HCT116 (cell line): ENCODE measurements around the gene RIMBP2. TPM values are rescaled to one million over a fixed set of nuclear protein-coding genes. Genes with fewer than 3 reads are reported as not detected.

ENCODE experiments used
- ATAC-seq: fragments of 200-7000 bp; cut with Tn5 transposase; 2 replicates; pipeline ENCODE4 v1.9.1; 2020; ENCODE audit warnings: mild to moderate bottlenecking, moderate library complexity
- BruUV-seq: library from RNA; stranded (reverse); fragments of 400-500 nt; replicated peaks from 2 replicates; lab custom pipeline; 2021; lab: Mats Ljungman, UMichigan
- CTCF ChIA-PET: fragments of 300-600 bp; sonication (Branson Sonifier 250); formaldehyde crosslinking; loops from one replicate; lab custom pipeline; 2021; ENCODE audit warnings: antibody characterized with exemption; lab: Charles Lee
- POLR2A ChIA-PET: fragments of 300-600, 350-600 bp; sonication (Branson Sonifier 250); formaldehyde crosslinking; loops from one replicate; lab custom pipeline; 2021; ENCODE audit warnings: antibody characterized with exemption; lab: Charles Lee
- RAD21 ChIA-PET, 2 experiments: fragments of 300-600 bp; sonication (Branson Sonifier 250); formaldehyde crosslinking; loops; one replicate each; lab custom pipeline; 2023; ENCODE audit warnings: low total read pairs in 2 of 2; ENCODE audit not compliant: uncharacterized antibody in 2 of 2, unreplicated experiment in 2 of 2, low non-redundant PET in 1 of 2; lab: Charles Lee
- DNase-seq: peaks from one replicate; pipeline ENCODE4 v3.0.0-alpha.2; 2010; ENCODE audit warnings: low read depth, low spot score
- H2AFZ ChIP-seq: fragments of 200-600 bp; shearing (Covaris generic), sonication (generic); 2 replicates; pipeline ENCODE4 v1.6.1; 2017; ENCODE audit warnings: low read depth, mixed run types, mixed read lengths, antibody characterized with exemption, low read length; ENCODE audit not compliant: poor library complexity, severe bottlenecking
- H3K27ac ChIP-seq: 2 replicates; pipeline ENCODE4 v1.5.1; 2012; ENCODE audit warnings: low read depth, low read length
- H3K27me3 ChIP-seq: fragments of 200-600 bp; sonication (generic); 2 replicates; pipeline ENCODE4 v1.6.1; 2016; ENCODE audit warnings: mixed run types, low read length, mixed read lengths; ENCODE audit not compliant: insufficient read depth
- H3K36me3 ChIP-seq, 2 experiments: fragments of 200-500 bp in 1 of 2; fragments of 200-600 bp in 1 of 2; sonication (Bioruptor generic) in 1 of 2; sonication (generic) in 1 of 2; 2 replicates each; pipeline versions ENCODE4 v1.5.1 to v1.6.1; 2014 to 2016; ENCODE audit warnings: low read length in 2 of 2, inconsistent platforms in 1 of 2, mixed read lengths in 1 of 2, mixed run types in 1 of 2; ENCODE audit not compliant: insufficient read depth in 2 of 2, control insufficient read depth in 1 of 2
- H3K4me1 ChIP-seq, 2 experiments: fragments of 200-600 bp in 1 of 2; sonication (generic) in 1 of 2; 2 replicates each; pipeline versions ENCODE4 v1.5.1 to v1.6.1; 2012 to 2017; ENCODE audit warnings: low read length in 2 of 2, inconsistent platforms in 1 of 2, mild to moderate bottlenecking in 1 of 2, mixed read lengths in 1 of 2, mixed run types in 1 of 2, moderate library complexity in 1 of 2; ENCODE audit not compliant: insufficient read depth in 2 of 2, control insufficient read depth in 1 of 2
- H3K4me2 ChIP-seq: fragments of 200-600 bp; sonication (generic); 2 replicates; pipeline ENCODE4 v1.6.1; 2017; ENCODE audit warnings: mixed run types, low read length, mixed read lengths
- H3K4me3 ChIP-seq, 2 experiments: fragments of 200-600 bp in 1 of 2; sonication (generic) in 1 of 2; replicated peaks in 1 of 2; 2 replicates each; pipeline ENCODE4 v1.5.1; 2011 to 2016; ENCODE audit warnings: low read length in 2 of 2, control low read depth in 1 of 2, low read depth in 1 of 2, mild to moderate bottlenecking in 1 of 2, mixed read lengths in 1 of 2, mixed run types in 1 of 2
- H3K79me2 ChIP-seq: fragments of 200-600 bp; sonication (generic); 2 replicates; pipeline ENCODE4 v1.6.1; 2017; ENCODE audit warnings: mild to moderate bottlenecking, mixed run types, low read length, moderate library complexity, mixed read lengths; ENCODE audit not compliant: insufficient read depth
- H3K9ac ChIP-seq: fragments of 200-600 bp; sonication (generic); 2 replicates; pipeline ENCODE4 v1.6.1; 2016; ENCODE audit warnings: low read length, mixed read lengths
- H3K9me2 ChIP-seq: fragments of 200-600 bp; sonication (generic), shearing (Covaris generic); 2 replicates; pipeline ENCODE4 v1.6.1; 2017; ENCODE audit warnings: mixed run types, mild to moderate bottlenecking, moderate library complexity; ENCODE audit not compliant: insufficient read depth
- H3K9me3 ChIP-seq, 2 experiments: fragments of 200-500 bp in 1 of 2; fragments of 200-600 bp in 1 of 2; sonication (Bioruptor generic) in 1 of 2; sonication (generic) in 1 of 2; 2 replicates each; pipeline ENCODE4 v1.6.1; 2014 to 2017; ENCODE audit warnings: low read length in 2 of 2, mixed read lengths in 2 of 2, inconsistent platforms in 1 of 2, low read depth in 1 of 2, mild to moderate bottlenecking in 1 of 2, mixed run types in 1 of 2, moderate library complexity in 1 of 2; ENCODE audit not compliant: control insufficient read depth in 1 of 2, insufficient read depth in 1 of 2
- H4K20me1 ChIP-seq: fragments of 200-600 bp; sonication (generic), shearing (Covaris generic); 2 replicates; pipeline ENCODE4 v1.6.1; 2017; ENCODE audit warnings: mixed run types, mild to moderate bottlenecking, moderate library complexity; ENCODE audit not compliant: insufficient read depth
- CBX3 ChIP-seq: IDR thresholded peaks from 2 replicates; pipeline ENCODE4 v1.6.1; 2012; ENCODE audit warnings: low read depth
- CEBPB ChIP-seq: IDR thresholded peaks from 2 replicates; pipeline ENCODE4 v1.6.1; 2012; ENCODE audit warnings: low read depth
- EGR1 ChIP-seq: IDR thresholded peaks from 2 replicates; pipeline ENCODE4 v1.6.1; 2012; ENCODE audit warnings: low read depth
- ELF1 ChIP-seq: IDR thresholded peaks from 2 replicates; pipeline ENCODE4 v1.6.1; 2012; ENCODE audit warnings: low read depth, borderline replicate concordance
- FOSL1 ChIP-seq: IDR thresholded peaks from 2 replicates; pipeline ENCODE4 v1.6.1; 2012; ENCODE audit warnings: low read depth
- JUND ChIP-seq: IDR thresholded peaks from 2 replicates; pipeline ENCODE4 v1.6.1; 2012
- MAX ChIP-seq: IDR thresholded peaks from 2 replicates; pipeline ENCODE4 v1.6.1; 2012
- POLR2A ChIP-seq: IDR thresholded peaks from 2 replicates; pipeline ENCODE4 v1.7.0; 2011; ENCODE audit warnings: borderline replicate concordance; ENCODE audit not compliant: insufficient read depth, insufficient read length; ENCODE audit errors: extremely low read depth
- POLR2AphosphoS5 ChIP-seq: IDR thresholded peaks from 2 replicates; pipeline ENCODE4 v1.6.1; 2011; ENCODE audit warnings: mild to moderate bottlenecking, low read depth, low read length, moderate library complexity
- RAD21 ChIP-seq: IDR thresholded peaks from 2 replicates; pipeline ENCODE4 v1.6.1; 2012; ENCODE audit warnings: low read depth, mild to moderate bottlenecking
- REST ChIP-seq: IDR thresholded peaks from 2 replicates; pipeline ENCODE4 v1.6.1; 2012; ENCODE audit warnings: low read depth
- SIN3A ChIP-seq: IDR thresholded peaks from 2 replicates; pipeline ENCODE4 v1.6.1; 2012; ENCODE audit warnings: low read depth
- SP1 ChIP-seq: IDR thresholded peaks from 2 replicates; pipeline ENCODE4 v1.6.1; 2012; ENCODE audit warnings: low read depth
- SRF ChIP-seq: IDR thresholded peaks from 2 replicates; pipeline ENCODE4 v1.6.1; 2012; ENCODE audit warnings: low read depth
- YY1 ChIP-seq: IDR thresholded peaks from 2 replicates; pipeline ENCODE4 v1.6.1; 2011; ENCODE audit warnings: low read length, low read depth, moderate library complexity, mild to moderate bottlenecking; ENCODE audit not compliant: insufficient replicate concordance; ENCODE audit errors: extremely low read depth
- ZFX ChIP-seq: fragments of 450-650 bp; IDR thresholded peaks from 2 replicates; pipeline ENCODE4 v1.6.1; 2017
- ZNF274 ChIP-seq: fragments of 200-500 bp; sonication (Bioruptor generic); IDR thresholded peaks from 2 replicates; pipeline ENCODE4 v1.6.1; 2014; ENCODE audit warnings: mild to moderate bottlenecking, low read depth, low read length, inconsistent platforms
- intact Hi-C: fragments of 100-400 bp; cut with micrococcal nuclease; formaldehyde crosslinking; loops from 2 replicates; pipeline ENCODE4 v1.10.0; 2022
- total RNA-seq: library from RNA; stranded (reverse); gene quantifications from one replicate; pipeline ENCODE4 v1.2.1, GENCODE V29; 2021; ENCODE audit not compliant: unreplicated experiment
- TF ChIP-seq, protein P1 (sequence below): IDR thresholded peaks from 2 replicates; pipeline ENCODE4 v1.6.1; 2012
- TF ChIP-seq, protein P2 (sequence below): IDR thresholded peaks from 2 replicates; pipeline ENCODE4 v1.6.1; 2011; ENCODE audit warnings: mild to moderate bottlenecking, low read length, moderate library complexity; ENCODE audit not compliant: insufficient replicate concordance; ENCODE audit errors: extremely low read depth

Gene RIMBP2
- total RNA-seq, 1 experiment from 2014 or later, result not detected

GRCh38 chr12:130478786-130479185 is 237.3 kb downstream of the RIMBP2 start:
- ChIA-PET RAD21 (no interaction called here), POLR2A (no interaction called here), CTCF (no interaction called here)
- no peak overlapping the region for H2AFZ ChIP-seq
- H3K4me1 ChIP-seq, result no peaks in the 10 kb centered on the region
- no peaks in the 10 kb centered on the region for H3K79me2 ChIP-seq
- no peak overlapping the region for H3K4me3 ChIP-seq
- H3K9me2 ChIP-seq, result no peaks in the 10 kb centered on the region
- 0 out of 2 replicates have a peak, but pooled peaks cover 4% of the 10 kb centered on the region for H3K27me3 ChIP-seq
- H4K20me1 ChIP-seq, result no peaks in the 10 kb centered on the region
- no peak for ATAC-seq
- H3K27ac ChIP-seq, result no peak overlapping the region
- H3K9ac ChIP-seq, result no peak overlapping the region
- no peak overlapping the region for H3K4me2 ChIP-seq
- BruUV-seq, result no TSS peak
- no peaks in the 10 kb centered on the region for H3K9me3 ChIP-seq
- intact Hi-C loops, result no loop called here
- no peak for DNase-seq
- no peaks in the 10 kb centered on the region for H3K36me3 ChIP-seq
- TF ChIP-seq, protein P1, sequence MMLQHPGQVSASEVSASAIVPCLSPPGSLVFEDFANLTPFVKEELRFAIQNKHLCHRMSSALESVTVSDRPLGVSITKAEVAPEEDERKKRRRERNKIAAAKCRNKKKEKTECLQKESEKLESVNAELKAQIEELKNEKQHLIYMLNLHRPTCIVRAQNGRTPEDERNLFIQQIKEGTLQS, result no peak
- no peak for TF ChIP-seq SIN3A
- no peak for TF ChIP-seq EGR1
- no peak for TF ChIP-seq SP1
- TF ChIP-seq REST, result no peak
- no peak for TF ChIP-seq JUND
- TF ChIP-seq, protein P2, sequence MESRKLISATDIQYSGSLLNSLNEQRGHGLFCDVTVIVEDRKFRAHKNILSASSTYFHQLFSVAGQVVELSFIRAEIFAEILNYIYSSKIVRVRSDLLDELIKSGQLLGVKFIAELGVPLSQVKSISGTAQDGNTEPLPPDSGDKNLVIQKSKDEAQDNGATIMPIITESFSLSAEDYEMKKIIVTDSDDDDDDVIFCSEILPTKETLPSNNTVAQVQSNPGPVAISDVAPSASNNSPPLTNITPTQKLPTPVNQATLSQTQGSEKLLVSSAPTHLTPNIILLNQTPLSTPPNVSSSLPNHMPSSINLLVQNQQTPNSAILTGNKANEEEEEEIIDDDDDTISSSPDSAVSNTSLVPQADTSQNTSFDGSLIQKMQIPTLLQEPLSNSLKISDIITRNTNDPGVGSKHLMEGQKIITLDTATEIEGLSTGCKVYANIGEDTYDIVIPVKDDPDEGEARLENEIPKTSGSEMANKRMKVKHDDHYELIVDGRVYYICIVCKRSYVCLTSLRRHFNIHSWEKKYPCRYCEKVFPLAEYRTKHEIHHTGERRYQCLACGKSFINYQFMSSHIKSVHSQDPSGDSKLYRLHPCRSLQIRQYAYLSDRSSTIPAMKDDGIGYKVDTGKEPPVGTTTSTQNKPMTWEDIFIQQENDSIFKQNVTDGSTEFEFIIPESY, result no peak
- TF ChIP-seq FOSL1, result no peak
- no peak for TF ChIP-seq ZNF274
- no peak for TF ChIP-seq CBX3
- TF ChIP-seq CEBPB, result no peak
- TF ChIP-seq ELF1, result no peak
- TF ChIP-seq ZFX, result no peak
- no peak for TF ChIP-seq MAX
- TF ChIP-seq POLR2AphosphoS5, result no peak
- TF ChIP-seq POLR2A, result no peak
- no peak for TF ChIP-seq RAD21
- no peak for TF ChIP-seq SRF
- TF ChIP-seq YY1, result no peak
- TF ChIP-seq, all 23 proteins: peak for 0
